NCI-H345 (cell line): ENCODE results near the gene RPL38.

Experiments used
- DNase-seq: peaks from one replicate; lab custom pipeline; 2025; lab: John Stamatoyannopoulos, UW

The RPL38 gene

GRCh38 chr17:74211141-74211911 lies 7.8 kb downstream of the RPL38 start:
- no peak for DNase-seq

- no peak for DNase-seq
These were observed 8.4 kb downstream of the RPL38 start for GRCh38 chr17:74211912-74212208.

DNA sequence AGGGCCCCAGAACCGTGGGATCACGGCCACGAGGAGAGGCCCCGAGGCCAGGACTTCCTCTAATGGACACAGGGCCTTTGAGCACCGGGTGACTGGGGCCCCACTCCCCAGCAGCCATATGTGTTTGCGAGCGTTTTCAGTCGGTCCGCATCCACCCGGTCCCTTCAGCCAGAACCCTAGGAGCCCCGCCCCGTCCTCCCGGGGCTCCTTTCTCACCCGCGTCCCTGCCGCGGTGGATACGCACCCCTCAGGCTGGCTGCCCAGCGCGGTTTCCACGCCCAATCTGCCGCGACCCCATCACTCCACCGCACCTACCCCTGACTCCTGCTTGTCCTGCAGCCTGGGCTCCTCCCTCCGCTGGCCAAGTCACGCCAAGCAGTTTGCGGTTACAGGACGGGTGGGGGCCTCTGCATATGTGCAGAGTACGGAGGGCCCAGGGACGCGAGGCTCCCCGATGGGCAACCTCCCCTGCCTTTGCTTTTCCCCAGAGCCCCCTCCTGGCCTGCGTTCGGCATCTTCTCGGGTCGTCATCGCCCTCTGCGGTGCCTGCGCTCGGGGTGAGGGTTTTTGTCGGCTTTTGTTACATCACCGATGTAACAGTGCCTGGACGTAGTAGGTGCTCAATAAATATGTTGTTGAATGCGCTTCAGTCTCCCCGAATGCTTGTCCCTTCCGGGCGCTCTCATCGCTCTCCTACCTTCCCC lies 8.9 kb downstream of the RPL38 start:
- no peak for DNase-seq

- DNase-seq = peak; percentile 84
These were observed 9.7 kb downstream of the RPL38 start, which contains the start of gene TTYH2 for GRCh38 chr17:74212913-74213791. TSS of gene TTYH2 (plus strand) at chr17:74213571. CDS start at chr17:74213588, 17 bp downstream.

DNA sequence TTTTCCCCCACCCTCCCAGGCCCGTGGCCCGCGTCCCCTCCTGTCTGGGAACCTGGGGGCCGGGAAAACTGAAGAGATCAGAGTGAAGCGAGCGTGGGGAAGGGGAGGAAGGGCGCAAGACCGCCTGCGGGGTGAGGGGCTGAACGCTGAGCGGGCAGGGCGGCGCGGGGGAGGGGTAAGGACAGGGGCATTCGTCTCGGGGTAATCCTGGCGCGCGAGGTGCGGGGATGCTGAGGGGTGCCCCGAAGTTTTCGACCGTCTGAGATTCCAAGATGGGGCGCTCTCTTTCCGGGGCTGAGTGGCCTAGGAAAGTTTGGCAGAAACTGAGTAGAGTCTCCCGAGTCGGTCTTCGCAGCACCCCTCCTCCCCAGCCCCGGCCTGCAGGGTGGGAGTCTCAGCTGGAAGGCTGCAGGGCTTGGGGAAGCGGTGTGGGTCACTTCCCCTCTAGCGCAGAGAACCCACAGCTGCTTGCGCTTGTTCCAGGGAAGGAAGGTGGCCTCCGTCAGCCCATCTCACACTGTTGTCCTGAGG lies 10.4 kb downstream of the RPL38 start:
- DNase-seq = no peak

DNA sequence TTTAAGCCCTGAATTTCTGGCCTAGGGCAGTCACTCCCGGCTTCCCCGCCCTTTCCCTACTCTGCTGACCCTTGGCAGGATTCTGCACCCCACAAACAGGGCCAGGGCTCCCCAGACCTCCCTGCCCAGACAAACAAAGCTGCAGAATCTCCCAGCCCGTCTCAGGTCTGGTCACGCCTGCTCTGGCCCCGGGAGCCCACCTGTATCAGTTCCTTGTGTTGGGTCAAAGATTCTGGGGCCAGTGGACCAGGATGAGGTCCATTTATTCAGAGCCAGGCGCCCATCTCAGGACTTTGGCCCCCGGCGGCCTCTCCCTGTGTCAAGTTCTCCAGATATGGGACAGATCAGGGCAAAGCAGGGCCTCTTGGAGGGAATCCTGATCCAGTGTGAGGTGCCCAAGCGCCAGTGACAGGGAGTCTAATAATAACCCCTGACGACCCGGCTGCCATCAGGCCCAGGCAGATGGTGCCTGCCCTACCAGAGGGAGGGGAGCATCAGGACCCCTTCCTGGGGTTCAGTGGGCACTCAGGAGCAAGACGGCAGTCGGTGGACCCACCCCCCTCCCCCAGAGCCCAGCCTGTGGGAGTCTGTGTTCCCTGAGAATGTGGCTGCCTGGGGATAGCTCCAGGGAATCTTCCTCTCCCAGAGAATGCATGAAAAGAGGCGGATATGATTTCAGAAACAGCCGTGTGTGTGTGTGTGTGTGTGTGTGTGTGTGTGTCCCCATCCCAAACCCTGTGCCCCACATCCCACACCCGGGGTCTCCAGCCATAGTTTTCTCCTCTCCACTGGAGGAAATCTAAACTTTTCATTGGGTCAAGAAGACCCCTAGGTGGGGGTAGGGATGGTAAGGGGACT lies 11.2 kb downstream of the RPL38 start:
- no peak for DNase-seq

DNA sequence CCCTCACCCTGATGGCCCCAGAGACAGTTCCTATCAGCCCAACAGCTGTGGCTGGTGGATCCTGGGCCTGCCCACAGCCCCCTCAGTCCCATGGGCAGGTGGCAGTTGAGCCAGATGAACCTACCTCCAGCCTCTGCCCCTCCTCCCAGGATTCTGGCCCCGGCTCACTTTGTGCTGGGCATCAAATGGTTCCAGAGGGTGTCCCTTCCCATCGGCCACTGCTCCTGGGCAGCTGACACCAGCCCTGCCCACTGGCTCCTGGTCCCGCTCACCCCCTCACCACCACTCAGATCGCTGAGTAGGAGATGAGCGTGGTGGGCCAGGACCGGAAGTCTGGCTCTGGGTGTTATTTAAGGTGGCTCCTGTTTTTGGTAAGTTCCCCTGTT lies 11.9 kb downstream of the RPL38 start:
- DNase-seq = no peak

DNA sequence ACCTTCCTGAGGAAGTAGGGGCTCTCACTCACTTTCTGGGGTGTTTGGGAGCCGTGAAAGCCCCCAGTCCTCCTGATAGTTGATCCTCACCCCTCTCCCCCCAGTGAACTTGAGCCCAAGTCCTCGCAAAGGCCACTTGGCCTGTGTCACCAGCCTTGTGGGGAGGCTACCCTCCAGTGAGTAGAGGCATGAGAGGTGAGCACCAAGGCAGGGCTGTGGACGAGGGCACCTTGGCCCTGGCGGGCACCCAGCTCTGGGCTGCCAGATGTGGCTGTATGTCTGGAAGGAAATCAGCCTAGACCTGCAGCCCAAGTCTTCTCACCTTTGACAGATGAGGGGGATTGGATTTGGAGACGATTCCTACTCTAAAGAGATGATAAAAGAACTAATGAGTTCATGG lies 13.0 kb downstream of the RPL38 start:
- no peak for DNase-seq

DNA sequence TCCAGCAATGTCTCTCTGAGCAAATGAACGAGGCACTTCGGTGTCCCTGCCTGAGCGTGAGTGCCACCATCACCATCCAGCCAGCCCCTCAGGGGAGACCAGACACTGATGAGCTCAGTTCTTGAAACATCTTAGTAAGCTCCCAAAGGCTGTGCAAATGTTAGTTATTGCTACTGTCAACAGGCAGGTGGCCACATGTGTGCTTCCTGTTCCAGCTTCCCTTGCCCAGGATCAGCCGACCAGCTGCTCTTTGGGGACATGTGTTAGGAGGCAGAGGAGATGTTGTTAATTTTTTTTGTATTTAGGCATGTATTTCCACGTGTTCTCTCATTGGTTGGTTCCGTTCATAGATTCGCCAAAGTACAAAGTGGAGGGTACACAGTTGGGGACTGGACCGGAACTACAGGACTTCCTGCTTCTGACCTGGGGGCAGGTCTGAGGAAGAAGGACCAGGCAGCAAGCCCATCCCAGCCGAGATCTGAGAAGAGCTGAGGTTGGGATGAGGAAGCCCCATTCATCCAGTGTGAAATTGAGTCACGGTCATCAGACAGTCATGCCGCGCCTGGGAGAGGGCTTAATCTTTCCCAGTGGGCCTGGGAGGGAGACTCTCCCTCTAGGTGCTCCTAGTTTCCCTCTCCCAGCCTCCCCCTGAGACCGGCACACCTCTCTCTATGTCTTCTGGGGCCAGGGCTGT lies 13.7 kb downstream of the RPL38 start:
- peak; percentile 71 for DNase-seq

GRCh38 chr17:74217888-74218287 lies 14.4 kb downstream of the RPL38 start:
- DNase-seq = no peak

- no peak for DNase-seq
These were observed 15.0 kb downstream of the RPL38 start for GRCh38 chr17:74218436-74218835.

DNA sequence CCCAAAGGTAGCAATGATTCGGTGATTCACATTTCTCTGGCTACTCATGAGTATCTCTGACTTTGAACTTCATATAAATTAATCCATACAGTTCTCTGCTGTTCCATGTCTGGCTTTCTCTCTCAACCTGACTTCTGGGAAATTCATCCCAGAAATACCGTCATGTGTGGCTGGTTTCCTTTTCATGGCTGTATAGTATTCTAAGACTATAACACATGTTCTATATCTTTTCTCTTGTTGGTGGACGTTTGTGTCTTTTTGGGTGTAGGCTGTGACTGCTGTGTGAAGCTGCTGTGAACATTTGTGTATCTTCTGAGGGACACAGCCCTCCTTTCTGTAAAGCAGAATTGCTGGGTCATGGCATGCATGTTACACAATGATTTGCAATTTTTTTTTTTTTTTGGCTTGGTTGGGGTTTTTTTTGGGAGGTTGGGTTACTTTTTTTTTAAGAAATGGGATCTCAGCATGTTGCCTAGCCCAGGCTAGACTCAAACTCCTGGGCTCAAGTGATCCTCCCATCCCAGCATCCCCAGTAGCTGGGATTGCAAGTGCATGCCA lies 16.2 kb downstream of the RPL38 start:
- DNase-seq = no peak

DNA sequence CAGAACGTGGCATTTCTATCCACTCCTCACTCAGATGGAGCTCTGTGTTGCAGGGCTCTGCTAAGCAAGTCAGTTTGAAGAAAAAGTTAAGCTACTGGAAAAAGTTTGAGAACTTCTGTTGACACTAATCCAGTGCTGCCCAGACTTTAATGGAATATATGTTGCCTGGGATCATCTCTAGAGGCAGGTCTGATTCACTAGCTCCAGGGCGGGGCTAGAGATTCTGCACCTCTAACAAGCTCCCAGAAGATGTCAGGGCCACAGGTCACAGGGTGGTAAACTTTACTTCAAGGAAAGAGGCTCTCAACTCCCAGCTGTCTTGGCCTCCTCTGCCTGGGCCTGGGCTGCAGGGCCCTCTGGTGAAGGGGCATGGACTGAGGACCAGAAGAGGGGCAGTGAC lies 16.7 kb downstream of the RPL38 start:
- DNase-seq = no peak

- DNase-seq = no peak
These were observed 17.7 kb downstream of the RPL38 start for GRCh38 chr17:74220946-74221818.

- DNase-seq = no peak
These were observed 18.9 kb downstream of the RPL38 start for GRCh38 chr17:74222399-74222798.

GRCh38 chr17:74223901-74224300 lies 20.4 kb downstream of the RPL38 start:
- no peak for DNase-seq

- DNase-seq = no peak
These were observed 21.7 kb downstream of the RPL38 start for GRCh38 chr17:74224959-74225725.

DNA sequence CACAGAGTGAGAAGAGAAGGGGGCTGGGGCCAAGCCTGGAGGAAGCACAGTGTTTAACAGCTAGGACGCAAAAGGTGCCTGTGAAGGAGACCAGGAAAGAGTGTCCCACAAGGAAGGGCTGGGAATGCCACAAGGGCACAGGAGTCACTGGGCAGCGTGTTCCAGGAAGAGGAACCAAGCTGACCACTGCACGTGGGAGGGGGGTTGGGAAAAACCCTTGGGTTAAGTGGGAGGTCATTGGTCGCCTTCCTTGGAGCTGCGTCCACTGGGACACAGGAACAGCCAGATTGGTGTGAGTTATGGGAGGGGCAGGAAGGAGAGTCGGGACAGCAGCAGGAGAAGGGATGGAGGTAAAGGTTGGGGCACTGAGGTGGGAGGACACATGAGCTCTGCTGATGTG lies 22.8 kb downstream of the RPL38 start:
- no peak for DNase-seq
